ENCODE results near the gene FRMD4A. TPM values are rescaled to one million over a fixed set of nuclear protein-coding genes. Genes with fewer than 3 reads are reported as not detected.

The FRMD4A gene
- total RNA-seq, 1 experiment from 2014 or later, result 19.6 TPM

- no peaks in the 10 kb centered on the region for H3K79me2 ChIP-seq (ENCODE audit: insufficient read depth, low read length)
- no peak overlapping the region for H4K5ac ChIP-seq (ENCODE audit: insufficient read length, low read depth, low read length)
- DNase-seq, result no peak
- no peak overlapping the region for H2BK20ac ChIP-seq (ENCODE audit: low read depth, low read length, poor library complexity, severe bottlenecking)
- no peak overlapping the region for H3K4me2 ChIP-seq (ENCODE audit: insufficient read depth, insufficient read length, low read length)
- H3K4me3 Mint-ChIP-seq, result no peak overlapping the region
- H3K9me3 Mint-ChIP-seq, result peaks cover 26 to 33% of the 10 kb centered on the region in 2 experiments
- H3K56ac ChIP-seq (ENCODE audit: insufficient read length, low read depth, low read length), result no peak overlapping the region
- no peak overlapping the region for H3K14ac ChIP-seq (ENCODE audit: insufficient read depth, low read length)
- no peak overlapping the region for H3K27ac Mint-ChIP-seq
- H3K27me3 Mint-ChIP-seq (ENCODE audit: low read depth), result no peaks in the 10 kb centered on the region
- H4K8ac ChIP-seq (replicated peaks; ENCODE audit: insufficient read length, low read depth, low read length), result no peak overlapping the region
- H2BK120ac ChIP-seq (ENCODE audit: low read depth, low read length, poor library complexity, severe bottlenecking), result no peak overlapping the region
- no peaks in the 10 kb centered on the region for H3K27me3 ChIP-seq (ENCODE audit: insufficient read depth, low read length)
- no peak overlapping the region for H3K18ac ChIP-seq (ENCODE audit: insufficient read length, low read depth, low read length)
- no peak overlapping the region for H2AFZ ChIP-seq (ENCODE audit: low read length)
- no peak for TF ChIP-seq CTCF (conservative IDR thresholded peaks at IDR 0.05)
- no peaks in the 10 kb centered on the region for H3K79me1 ChIP-seq (ENCODE audit: insufficient read depth, low read depth, low read length, poor library complexity, severe bottlenecking)
- H3K4me1 Mint-ChIP-seq, result peaks cover 0 to 5% of the 10 kb centered on the region in 2 experiments; a peak in 1 of 4 replicates
- H2AK5ac ChIP-seq (ENCODE audit: insufficient read length, low read length), result no peak overlapping the region
- H3K9ac ChIP-seq (ENCODE audit: extremely low read depth, insufficient read length, low read length), result no peak overlapping the region
- H2BK5ac ChIP-seq (ENCODE audit: insufficient read length, low read length), result no peak overlapping the region
- no peak overlapping the region for H3T11ph ChIP-seq (ENCODE audit: low read length)
- H2BK12ac ChIP-seq (ENCODE audit: insufficient read length, low read depth, low read length), result no peak overlapping the region
- no peaks in the 10 kb centered on the region for H3K4me1 ChIP-seq (ENCODE audit: insufficient read depth, low read length)
- H3K23ac ChIP-seq (ENCODE audit: insufficient read length, low read depth, low read length), result no peak overlapping the region
- peaks cover 0 to 27% (median 11%) of the 10 kb centered on the region in 3 experiments; a peak in 4 of 7 replicates for H3K36me3 Mint-ChIP-seq (ENCODE audit: insufficient read depth in 1 of 3, low read depth in 3 of 3)
- H4K91ac ChIP-seq (ENCODE audit: insufficient read length, low read depth, low read length), result no peak overlapping the region
- no peaks in the 10 kb centered on the region for H4K20me1 ChIP-seq (ENCODE audit: control insufficient read depth, insufficient read depth, insufficient read length)
- H3K4ac ChIP-seq (ENCODE audit: low read depth, low read length), result no peak overlapping the region
- H3K27ac ChIP-seq (ENCODE audit: insufficient read length, low read depth, low read length), result no peak overlapping the region
- no peaks in the 10 kb centered on the region for H3K9me3 ChIP-seq (ENCODE audit: control insufficient read depth, low read depth, low read length)
- H2BK15ac ChIP-seq (ENCODE audit: low read depth, low read length), result no peak overlapping the region
- no CpG with 5 or more reads among the region's 3 CpGs for WGBS (ENCODE audit: extremely low coverage, insufficient read length, low lambda C conversion rate)
- no peaks in the 10 kb centered on the region for H3K23me2 ChIP-seq (ENCODE audit: insufficient read length, low read depth, low read length, poor library complexity, severe bottlenecking)
These were observed 37.2 kb downstream of the FRMD4A start for GRCh38 chr10:14293526-14293925.

Measured in H9 (cell line).